ENCODE data around the gene HIF1A. TPM values are rescaled to one million over a fixed set of nuclear protein-coding genes. Genes with fewer than 3 reads are reported as not detected.

Gene HIF1A
- total and polyA plus RNA-seq, 2 of the 8 experiments (the other 6 are each of a cell fraction or from before 2014, with no cell fraction given), result 54.8 to 175 TPM

GRCh38 chr14:61649283-61649682 is 46.0 kb upstream of the HIF1A start:
- Histone ChIP-seq H4K5ac (ENCODE audit: insufficient read length, low read depth, low read length) (no peak overlapping the region), H3K56ac (replicated peaks; ENCODE audit: insufficient read length, low read depth, low read length) (no peak overlapping the region), H2BK20ac (ENCODE audit: low read length) (no peak overlapping the region), H2AK5ac (ENCODE audit: low read depth, low read length) (no peak overlapping the region), H4K8ac (ENCODE audit: extremely low read depth, insufficient read depth, low read length) (no peak overlapping the region), H2AFZ (ENCODE audit: low read length) (no peak overlapping the region), H3K9me3 (ENCODE audit: insufficient read depth in 2 of 2, low read depth in 1 of 2, low read length in 1 of 2) (no peaks in the 10 kb centered on the region), H3K9ac (replicated peaks in 1 of 4; ENCODE audit: extremely low read depth in 1 of 4, low read depth in 3 of 4, low read length in 3 of 4) (no peak overlapping the region), H3K27ac (ENCODE audit: low read depth, low read length) (no peak overlapping the region), H3K18ac (ENCODE audit: extremely low read depth, low read length) (no peak overlapping the region), H3K4ac (replicated peaks; ENCODE audit: insufficient read length, low read depth, low read length) (no peak overlapping the region), H3K4me2 (ENCODE audit: insufficient read depth in 1 of 2, low read depth in 2 of 2, low read length in 2 of 2) (no peak overlapping the region), H3K14ac (ENCODE audit: insufficient read length) (no peak overlapping the region), H2BK12ac (ENCODE audit: low read depth, low read length) (no peak overlapping the region), H2BK15ac (ENCODE audit: low read length) (no peak overlapping the region), H3K27me3 (replicated peaks in 1 of 4; ENCODE audit: control insufficient read depth in 3 of 4, extremely low read depth in 1 of 4, insufficient read depth in 3 of 4, low read length in 3 of 4) (peaks cover 0 to 1% (median 0%) of the 10 kb centered on the region in 4 experiments; a peak in 1 of 7 replicates), H4K20me1 (replicated peaks in 1 of 2; ENCODE audit: control insufficient read depth in 1 of 2, insufficient read depth in 2 of 2, low read length in 2 of 2) (no peaks in the 10 kb centered on the region), H3K79me2 (ENCODE audit: control insufficient read depth in 1 of 2, insufficient read depth in 2 of 2, low read length in 2 of 2) (no peaks in the 10 kb centered on the region), H3K23ac (ENCODE audit: insufficient read length) (no peak overlapping the region), H4K91ac (replicated peaks; ENCODE audit: insufficient read length, low read length) (no peak overlapping the region), H3K23me2 (ENCODE audit: low read depth, low read length) (no peaks in the 10 kb centered on the region; the same call in 1 of the 2 replicates), H3K4me3 (ENCODE audit: extremely low read depth in 1 of 4, insufficient read depth in 2 of 4, low read depth in 3 of 4, low read length in 4 of 4) (no peak overlapping the region), H3K79me1 (ENCODE audit: low read depth, low read length) (no peaks in the 10 kb centered on the region), H3K4me1 (replicated peaks in 1 of 4; ENCODE audit: control insufficient read depth in 3 of 4, insufficient read depth in 4 of 4, low read length in 3 of 4) (no peaks in the 10 kb centered on the region), H2BK120ac (replicated peaks; ENCODE audit: low read depth, low read length) (no peak overlapping the region), H2BK5ac (ENCODE audit: low read depth, low read length) (no peak overlapping the region), H3K36me3 (ENCODE audit: control insufficient read depth in 2 of 4, insufficient read depth in 4 of 4, low read length in 3 of 4) (no peaks in the 10 kb centered on the region)
- ChIA-PET POLR2A (ENCODE audit: partially characterized antibody) (interaction anchor here (1.4 kb wide), 1 partner anchor 40 kb away, joined by 4 read pairs; no protein-coding TSS in a partner anchor), CTCF (ENCODE audit: partially characterized antibody) (interaction anchor here (0.8 to 1.0 kb wide), 2 partner anchors 10 to 174 kb away, joined by 3 read pairs; no protein-coding TSS in a partner anchor)
- no peak for FAIRE-seq
- TF ChIP-seq CTBP2 (IDR thresholded peaks at IDR 0.05; ENCODE audit: borderline replicate concordance, insufficient read depth, insufficient read length, low read length) (no peak), ZNF274 (IDR thresholded peaks at IDR 0.05; ENCODE audit: borderline replicate concordance, extremely low read depth, low read length) (no peak), GABPA (IDR thresholded peaks at IDR 0.05; ENCODE audit: borderline replicate concordance, insufficient read depth, low read length) (no peak), RFX5 (IDR thresholded peaks at IDR 0.05; ENCODE audit: borderline replicate concordance, low read depth, low read length) (no peak), EGR1 (IDR thresholded peaks at IDR 0.05; ENCODE audit: borderline replicate concordance, low read depth, low read length) (no peak), HDAC2 (IDR thresholded peaks at IDR 0.05; ENCODE audit: borderline replicate concordance in 1 of 2, low read depth in 2 of 2, low read length in 2 of 2) (no peak)
- WGBS, 2 experiments (ENCODE audit: extremely low coverage in 1 of 2, insufficient coverage in 1 of 2, insufficient read length in 1 of 2, insufficient replicate concordance in 2 of 2, low coverage in 1 of 2, low lambda C conversion rate in 2 of 2, missing lambda C conversion rate in 1 of 2), result 90% methylated on average over 4 of the region's 4 CpGs; no CpG with 5 or more reads in 1 of the 2 experiments
- DNase-seq (ENCODE audit: low read depth in 1 of 2, low spot score in 2 of 2), result no peak
